Measurements from ENCODE around the gene PLD6. TPM values are rescaled to one million over a fixed set of nuclear protein-coding genes. Genes with fewer than 3 reads are reported as not detected.

Gene PLD6
- total and polyA plus RNA-seq, 8 donors = 3.4 to 5.9 (median 4.6) TPM

- H3K27me3 ChIP-seq = no peaks in the 10 kb centered on the region
- intact Hi-C loops (cut with DNase I) = no loop called here
- TF ChIP-seq CTCF (IDR thresholded peaks at IDR 0.05) = no peak
- H3K4me3 ChIP-seq = no peak overlapping the region
- ATAC-seq = no peak
- peaks cover 10 to 44% of the 10 kb centered on the region in 2 donors for H3K4me1 ChIP-seq
- H3K9me3 ChIP-seq = no peaks in the 10 kb centered on the region
- peaks cover 10 to 95% of the 10 kb centered on the region in 2 donors for H3K36me3 ChIP-seq
- peak in 1 of 4 donors; percentile 34 for DNase-seq
- H3K27ac ChIP-seq = no peak overlapping the region
Measured at GRCh38 chr17:17153709-17154108, 52.4 kb downstream of the PLD6 start.

GRCh38 chr17:17153071-17153470, 53.1 kb downstream of the PLD6 start:
- Histone ChIP-seq H3K4me1 (peaks cover 10 to 45% of the 10 kb centered on the region in 2 donors), H3K4me3 (no peak overlapping the region), H3K36me3 (peaks cover 10 to 95% of the 10 kb centered on the region in 2 donors), H3K27me3 (no peaks in the 10 kb centered on the region), H3K9me3 (no peaks in the 10 kb centered on the region), H3K27ac (no peak overlapping the region)
- no peak for ATAC-seq
- DNase-seq = peak in 1 of 4 donors; percentile 58
- no peak for TF ChIP-seq CTCF (IDR thresholded peaks at IDR 0.05)
- intact Hi-C loops (cut with DNase I) = no loop called here

GRCh38 chr17:17152385-17152784, 53.7 kb downstream of the PLD6 start:
- Histone ChIP-seq H3K4me1 (peaks cover 10 to 45% of the 10 kb centered on the region in 2 donors), H3K27me3 (no peaks in the 10 kb centered on the region), H3K27ac (peak overlapping the region; percentile 33 to 71), H3K36me3 (peaks cover 10 to 95% of the 10 kb centered on the region in 2 donors), H3K9me3 (no peaks in the 10 kb centered on the region), H3K4me3 (no peak overlapping the region)
- intact Hi-C loops (cut with DNase I) = no loop called here
- no peak for TF ChIP-seq CTCF (IDR thresholded peaks at IDR 0.05)
- DNase-seq (peak in 1 of 4 donors; percentile 47), ATAC-seq (peak; percentile 46)

- Histone ChIP-seq H3K4me3 (no peak overlapping the region), H3K4me1 (peaks cover 10 to 45% of the 10 kb centered on the region in 2 donors), H3K36me3 (peaks cover 10 to 95% of the 10 kb centered on the region in 2 donors), H3K9me3 (no peaks in the 10 kb centered on the region), H3K27ac (peak overlapping the region; percentile 33 to 71), H3K27me3 (no peaks in the 10 kb centered on the region)
- intact Hi-C loops (cut with DNase I) = no loop called here
- peak in 2 of 4 donors; percentile 84 to 85 for DNase-seq
- TF ChIP-seq CTCF (IDR thresholded peaks at IDR 0.05) = no peak
- ATAC-seq = peak; percentile 79
Measured at GRCh38 chr17:17151962-17152361, 54.2 kb downstream of the PLD6 start.

GRCh38 chr17:17151541-17151940, 54.6 kb downstream of the PLD6 start:
- Histone ChIP-seq H3K4me3 (no peak overlapping the region), H3K4me1 (peaks cover 10 to 45% of the 10 kb centered on the region in 2 donors), H3K27me3 (no peaks in the 10 kb centered on the region), H3K9me3 (no peaks in the 10 kb centered on the region), H3K27ac (peak overlapping the region in 1 of 2 donors; percentile 71), H3K36me3 (peaks cover 10 to 95% of the 10 kb centered on the region in 2 donors)
- no peak for DNase-seq
- intact Hi-C loops (cut with DNase I) = no loop called here
- ATAC-seq = no peak
- no peak for TF ChIP-seq CTCF (IDR thresholded peaks at IDR 0.05)
